K562 (cell line): ENCODE data around the gene ICAM1. TPM values are rescaled to one million over a fixed set of nuclear protein-coding genes. Genes with fewer than 3 reads are reported as not detected.
A peak's percentile ranks its signal among the peaks of the same experiment; 100 is the strongest.

ENCODE experiments used
- CHD4 ChIP-seq: fragments of 200-600 bp; sonication (generic); IDR thresholded peaks from 3 replicates; pipeline ENCODE4 v1.6.1; 2012; ENCODE audit warnings: low read depth, mild to moderate bottlenecking, mixed read lengths, low read length, inconsistent platforms; ENCODE audit not compliant: insufficient read depth, insufficient replicate concordance, poor library complexity, severe bottlenecking
- GATAD2A ChIP-seq: fragments of 450-650 bp; IDR thresholded peaks from 2 replicates; pipeline ENCODE4 v1.6.1; 2017
- MAFG ChIP-seq: fragments of 450-650 bp; conservative IDR thresholded peaks from 2 replicates; pipeline ENCODE4 v1.6.1; 2016; ENCODE audit warnings: missing genetic modification characterization, missing compliant biosample characterization
- MCM3 ChIP-seq: fragments of 450-650 bp; IDR thresholded peaks from 2 replicates; pipeline ENCODE4 v1.6.1; 2016
- MCM7 ChIP-seq, 2 experiments: fragments of 450-650 bp; IDR thresholded peaks; 2 replicates each; pipeline ENCODE4 v1.6.1; 2016 to 2018
- PPARD ChIP-seq: fragments of 250-450 bp; sonication (Bioruptor Pico); IDR thresholded peaks from 2 replicates; pipeline ENCODE4 v1.8.0; 2022; ENCODE audit warnings: inconsistent platforms, mild to moderate bottlenecking, moderate library complexity
- ZNF408 ChIP-seq: fragments of 250-450 bp; sonication (Bioruptor Pico); IDR thresholded peaks from 2 replicates; pipeline ENCODE4 v1.4.0; 2020; ENCODE audit warnings: low read depth, mild to moderate bottlenecking, moderate library complexity
- ZNF431 ChIP-seq: sonication (generic); formaldehyde crosslinking; IDR thresholded peaks from 2 replicates; pipeline ENCODE4 v1.8.0; 2022; ENCODE audit warnings: mild to moderate bottlenecking, missing genetic modification reagents
- polyA plus RNA-seq, 8 experiments: library from polyadenylated mRNA; depleted of rRNA in 4 of 8; stranded (reverse) in 5 of 8; unstranded in 3 of 8; fragments of >200 nt; fragmentation: Nextera tagmentation in 2 of 8; fragmentation: Illumina TruSeq in 1 of 8; extraction: Ambion mirVana in 2 of 8; extraction: Trizol in 1 of 8; gene quantifications; 2 replicates each; pipeline versions ENCODE4 v1.2.1 to v1.2.3, GENCODE V29; 2011 to 2014; ENCODE audit warnings: inconsistent platforms in 1 of 8, missing spikeins in 1 of 8
- total RNA-seq, 7 experiments: library from RNA; depleted of rRNA in 6 of 7; stranded (reverse); fragments of >200 nt in 6 of 7; fragmentation: Illumina TruSeq in 2 of 7; extraction: Trizol in 2 of 7; gene quantifications; 2 replicates each; pipeline versions ENCODE4 v1.2.1 to v1.2.3, GENCODE V29; 2011 to 2021; ENCODE audit warnings: low replicate concordance in 1 of 7
- TF ChIP-seq, protein P1 (sequence below): fragments of 250-450 bp; sonication (Bioruptor Pico); IDR thresholded peaks from 2 replicates; pipeline ENCODE4 v1.5.0; 2022; ENCODE audit warnings: mild to moderate bottlenecking
- TF ChIP-seq, protein P2 (sequence below): fragments of 250-450 bp; sonication (Bioruptor Pico); IDR thresholded peaks from 2 replicates; pipeline ENCODE4 v1.9.0; 2021; ENCODE audit warnings: mild to moderate bottlenecking
- TF ChIP-seq, protein P3 (sequence below), 2 experiments: fragments of 450-650 bp; formaldehyde crosslinking in 1 of 2; IDR thresholded peaks; 2 replicates each; pipeline versions ENCODE4 v1.4.0 to v1.6.1; 2014 to 2020; ENCODE audit warnings: mild to moderate bottlenecking in 2 of 2, borderline replicate concordance in 1 of 2, low read depth in 1 of 2
- TF ChIP-seq, protein P4 (sequence below): sonication (generic); formaldehyde crosslinking; IDR thresholded peaks from 2 replicates; pipeline ENCODE4 v1.8.0; 2022; ENCODE audit warnings: mild to moderate bottlenecking, missing genetic modification reagents
- TF ChIP-seq, protein P5 (sequence below): sonication (generic); formaldehyde crosslinking; IDR thresholded peaks from 2 replicates; pipeline ENCODE4 v1.8.1; 2023; ENCODE audit warnings: mild to moderate bottlenecking, missing genetic modification reagents

Gene ICAM1
- total and polyA plus RNA-seq, 9 of the 15 experiments (the other 6 are each of a cell fraction or from before 2014, with no cell fraction given) = 2.3 to 24.4 (median 13.4) TPM

DNA sequence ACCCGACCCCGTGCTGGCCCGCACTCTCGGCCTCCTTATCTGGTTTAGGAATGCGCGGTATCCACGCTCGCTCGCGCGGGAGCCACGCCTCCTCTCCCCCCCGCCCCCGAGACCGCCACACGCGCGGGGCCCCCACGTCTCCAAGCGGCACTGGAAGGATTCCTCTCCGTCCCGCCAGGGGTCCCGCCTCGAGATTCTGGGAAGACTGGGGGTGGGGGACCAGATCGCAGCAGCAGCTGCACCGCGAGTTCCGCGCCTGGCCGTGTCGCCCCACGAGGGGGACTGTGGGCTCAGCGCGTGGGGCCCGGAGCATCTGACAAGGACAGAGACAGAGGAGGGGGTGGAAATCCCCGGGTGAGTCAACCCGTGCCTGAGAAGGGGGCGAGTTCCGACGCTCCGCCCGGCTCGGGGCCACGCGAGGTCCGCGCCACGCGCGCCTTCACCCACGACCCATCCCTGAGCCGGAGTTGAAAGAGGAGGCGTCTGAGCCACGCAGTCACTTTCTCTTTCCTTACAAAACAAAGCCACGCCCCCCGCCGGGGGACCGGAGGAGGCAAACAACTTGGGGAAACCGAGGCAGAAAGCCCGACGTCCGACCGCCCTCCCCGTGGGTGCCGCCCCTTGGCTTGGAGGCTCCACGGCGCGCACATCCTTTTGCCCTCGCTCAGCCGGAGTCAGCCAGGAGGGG lies 40.6 kb upstream of the ICAM1 start (continued):
- TF ChIP-seq, protein P1, sequence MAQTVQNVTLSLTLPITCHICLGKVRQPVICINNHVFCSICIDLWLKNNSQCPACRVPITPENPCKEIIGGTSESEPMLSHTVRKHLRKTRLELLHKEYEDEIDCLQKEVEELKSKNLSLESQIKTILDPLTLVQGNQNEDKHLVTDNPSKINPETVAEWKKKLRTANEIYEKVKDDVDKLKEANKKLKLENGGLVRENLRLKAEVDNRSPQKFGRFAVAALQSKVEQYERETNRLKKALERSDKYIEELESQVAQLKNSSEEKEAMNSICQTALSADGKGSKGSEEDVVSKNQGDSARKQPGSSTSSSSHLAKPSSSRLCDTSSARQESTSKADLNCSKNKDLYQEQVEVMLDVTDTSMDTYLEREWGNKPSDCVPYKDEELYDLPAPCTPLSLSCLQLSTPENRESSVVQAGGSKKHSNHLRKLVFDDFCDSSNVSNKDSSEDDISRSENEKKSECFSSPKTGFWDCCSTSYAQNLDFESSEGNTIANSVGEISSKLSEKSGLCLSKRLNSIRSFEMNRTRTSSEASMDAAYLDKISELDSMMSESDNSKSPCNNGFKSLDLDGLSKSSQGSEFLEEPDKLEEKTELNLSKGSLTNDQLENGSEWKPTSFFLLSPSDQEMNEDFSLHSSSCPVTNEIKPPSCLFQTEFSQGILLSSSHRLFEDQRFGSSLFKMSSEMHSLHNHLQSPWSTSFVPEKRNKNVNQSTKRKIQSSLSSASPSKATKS (CRISPR knock-in tag) = no peak
- TF ChIP-seq, protein P2, sequence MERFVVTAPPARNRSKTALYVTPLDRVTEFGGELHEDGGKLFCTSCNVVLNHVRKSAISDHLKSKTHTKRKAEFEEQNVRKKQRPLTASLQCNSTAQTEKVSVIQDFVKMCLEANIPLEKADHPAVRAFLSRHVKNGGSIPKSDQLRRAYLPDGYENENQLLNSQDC (CRISPR knock-in tag) = no peak
- TF ChIP-seq, protein P3, sequence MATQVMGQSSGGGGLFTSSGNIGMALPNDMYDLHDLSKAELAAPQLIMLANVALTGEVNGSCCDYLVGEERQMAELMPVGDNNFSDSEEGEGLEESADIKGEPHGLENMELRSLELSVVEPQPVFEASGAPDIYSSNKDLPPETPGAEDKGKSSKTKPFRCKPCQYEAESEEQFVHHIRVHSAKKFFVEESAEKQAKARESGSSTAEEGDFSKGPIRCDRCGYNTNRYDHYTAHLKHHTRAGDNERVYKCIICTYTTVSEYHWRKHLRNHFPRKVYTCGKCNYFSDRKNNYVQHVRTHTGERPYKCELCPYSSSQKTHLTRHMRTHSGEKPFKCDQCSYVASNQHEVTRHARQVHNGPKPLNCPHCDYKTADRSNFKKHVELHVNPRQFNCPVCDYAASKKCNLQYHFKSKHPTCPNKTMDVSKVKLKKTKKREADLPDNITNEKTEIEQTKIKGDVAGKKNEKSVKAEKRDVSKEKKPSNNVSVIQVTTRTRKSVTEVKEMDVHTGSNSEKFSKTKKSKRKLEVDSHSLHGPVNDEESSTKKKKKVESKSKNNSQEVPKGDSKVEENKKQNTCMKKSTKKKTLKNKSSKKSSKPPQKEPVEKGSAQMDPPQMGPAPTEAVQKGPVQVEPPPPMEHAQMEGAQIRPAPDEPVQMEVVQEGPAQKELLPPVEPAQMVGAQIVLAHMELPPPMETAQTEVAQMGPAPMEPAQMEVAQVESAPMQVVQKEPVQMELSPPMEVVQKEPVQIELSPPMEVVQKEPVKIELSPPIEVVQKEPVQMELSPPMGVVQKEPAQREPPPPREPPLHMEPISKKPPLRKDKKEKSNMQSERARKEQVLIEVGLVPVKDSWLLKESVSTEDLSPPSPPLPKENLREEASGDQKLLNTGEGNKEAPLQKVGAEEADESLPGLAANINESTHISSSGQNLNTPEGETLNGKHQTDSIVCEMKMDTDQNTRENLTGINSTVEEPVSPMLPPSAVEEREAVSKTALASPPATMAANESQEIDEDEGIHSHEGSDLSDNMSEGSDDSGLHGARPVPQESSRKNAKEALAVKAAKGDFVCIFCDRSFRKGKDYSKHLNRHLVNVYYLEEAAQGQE (IDR thresholded peaks at IDR 0.05; ENCODE audit: borderline replicate concordance) = no peak
- TF ChIP-seq, protein P3 (CRISPR knock-in tag; IDR thresholded peaks at IDR 0.05; ENCODE audit: low read depth) = no peak
- TF ChIP-seq MCM3 (no peak), ZNF408 (CRISPR knock-in tag) (no peak), PPARD (CRISPR knock-in tag) (no peak), MAFG (tag) (no peak), CHD4 (no peak), MCM7 (IDR thresholded peaks at IDR 0.05) (no peak), GATAD2A (peak; percentile 74), ZNF431 (CRISPR knock-in tag) (no peak)
- TF ChIP-seq, protein P4, sequence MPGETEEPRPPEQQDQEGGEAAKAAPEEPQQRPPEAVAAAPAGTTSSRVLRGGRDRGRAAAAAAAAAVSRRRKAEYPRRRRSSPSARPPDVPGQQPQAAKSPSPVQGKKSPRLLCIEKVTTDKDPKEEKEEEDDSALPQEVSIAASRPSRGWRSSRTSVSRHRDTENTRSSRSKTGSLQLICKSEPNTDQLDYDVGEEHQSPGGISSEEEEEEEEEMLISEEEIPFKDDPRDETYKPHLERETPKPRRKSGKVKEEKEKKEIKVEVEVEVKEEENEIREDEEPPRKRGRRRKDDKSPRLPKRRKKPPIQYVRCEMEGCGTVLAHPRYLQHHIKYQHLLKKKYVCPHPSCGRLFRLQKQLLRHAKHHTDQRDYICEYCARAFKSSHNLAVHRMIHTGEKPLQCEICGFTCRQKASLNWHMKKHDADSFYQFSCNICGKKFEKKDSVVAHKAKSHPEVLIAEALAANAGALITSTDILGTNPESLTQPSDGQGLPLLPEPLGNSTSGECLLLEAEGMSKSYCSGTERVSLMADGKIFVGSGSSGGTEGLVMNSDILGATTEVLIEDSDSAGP (CRISPR knock-in tag) = no peak
- TF ChIP-seq, protein P5, sequence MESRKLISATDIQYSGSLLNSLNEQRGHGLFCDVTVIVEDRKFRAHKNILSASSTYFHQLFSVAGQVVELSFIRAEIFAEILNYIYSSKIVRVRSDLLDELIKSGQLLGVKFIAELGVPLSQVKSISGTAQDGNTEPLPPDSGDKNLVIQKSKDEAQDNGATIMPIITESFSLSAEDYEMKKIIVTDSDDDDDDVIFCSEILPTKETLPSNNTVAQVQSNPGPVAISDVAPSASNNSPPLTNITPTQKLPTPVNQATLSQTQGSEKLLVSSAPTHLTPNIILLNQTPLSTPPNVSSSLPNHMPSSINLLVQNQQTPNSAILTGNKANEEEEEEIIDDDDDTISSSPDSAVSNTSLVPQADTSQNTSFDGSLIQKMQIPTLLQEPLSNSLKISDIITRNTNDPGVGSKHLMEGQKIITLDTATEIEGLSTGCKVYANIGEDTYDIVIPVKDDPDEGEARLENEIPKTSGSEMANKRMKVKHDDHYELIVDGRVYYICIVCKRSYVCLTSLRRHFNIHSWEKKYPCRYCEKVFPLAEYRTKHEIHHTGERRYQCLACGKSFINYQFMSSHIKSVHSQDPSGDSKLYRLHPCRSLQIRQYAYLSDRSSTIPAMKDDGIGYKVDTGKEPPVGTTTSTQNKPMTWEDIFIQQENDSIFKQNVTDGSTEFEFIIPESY (CRISPR knock-in tag) = no peak
